HG03095 (cell line): ENCODE measurements around the gene KRTAP9-6.
"Not testable (repeated sequence)": the region's sequence is repeated elsewhere in the genome, so short reads cannot be mapped to it uniquely, and the experiment has no call there.

Source experiments
- ATAC-seq: cut with Tn5 transposase; IDR thresholded peaks from one replicate; pipeline ENCODE4 v1.9.1; 2021; ENCODE audit warnings: moderate library complexity; ENCODE audit not compliant: unreplicated experiment

Gene KRTAP9-6

GRCh38 chr17:41267711-41268110 is 2.5 kb downstream of the KRTAP9-6 start:
- no peak for ATAC-seq

- ATAC-seq, result not testable (repeated sequence)
These were observed 6.1 kb downstream of the KRTAP9-6 start for GRCh38 chr17:41271323-41271722.

DNA sequence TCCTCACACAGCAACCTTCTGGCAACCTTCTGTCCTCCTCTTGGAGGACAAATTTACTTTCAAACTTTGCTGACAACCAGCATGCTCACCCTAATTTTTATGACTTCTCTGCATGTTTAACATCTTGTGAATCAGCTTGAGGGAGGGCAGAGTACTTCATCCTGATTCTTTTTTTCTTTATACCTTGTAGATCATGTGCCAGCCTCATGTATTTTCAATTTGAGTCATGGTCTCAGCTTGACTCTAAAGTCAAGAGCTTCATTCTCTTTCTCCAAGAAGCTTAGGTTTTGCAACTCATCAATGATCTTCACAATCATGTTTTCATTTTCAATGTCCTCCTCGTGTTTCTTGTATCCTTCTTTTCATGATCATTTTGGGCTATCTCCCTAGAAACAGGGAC is 6.7 kb downstream of the KRTAP9-6 start:
- ATAC-seq, result no peak

GRCh38 chr17:41275648-41276190 is 10.5 kb downstream of the KRTAP9-6 start, which contains the start of gene KRTAP9-7:
TSS of gene KRTAP9-7 (plus strand) at chr17:41275698. CDS start at chr17:41275698, 0 bp downstream.
- not testable (repeated sequence) for ATAC-seq

DNA sequence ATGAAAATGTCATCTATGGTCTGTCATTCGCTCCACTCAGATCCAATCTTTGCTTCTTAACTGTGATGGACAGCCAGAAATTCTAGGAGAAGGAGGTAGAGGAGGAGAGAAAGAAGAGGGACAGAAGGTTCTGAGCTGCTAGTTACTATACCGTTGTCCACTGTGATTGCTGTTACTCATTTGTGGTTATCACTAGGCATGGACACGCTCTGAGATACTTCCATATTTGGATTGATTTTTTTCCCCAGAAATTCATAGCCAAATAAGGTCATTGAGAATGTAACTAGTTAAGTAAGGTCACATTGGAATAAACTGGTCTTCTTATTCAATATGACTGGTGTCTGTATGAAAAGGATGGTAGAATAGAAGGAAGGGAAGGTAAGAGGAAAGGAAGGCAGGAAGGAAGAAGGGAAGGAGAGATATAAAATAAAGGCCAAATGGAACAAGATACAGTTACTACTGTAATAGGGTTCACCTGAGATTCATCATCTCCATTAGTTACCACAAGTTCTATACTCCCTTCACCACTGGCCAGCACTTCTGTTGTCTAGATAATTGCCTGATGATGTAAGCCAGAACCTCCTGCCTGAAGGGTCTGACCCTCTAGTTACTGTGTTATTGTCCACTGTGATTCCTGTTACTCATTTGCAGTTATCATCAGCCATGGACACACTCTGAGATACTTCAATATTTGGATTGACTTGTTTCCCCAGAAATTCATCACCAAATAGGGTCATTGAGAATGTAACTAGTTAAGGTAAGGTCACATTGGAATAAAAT is 13.2 kb downstream of the KRTAP9-6 start:
- no peak for ATAC-seq

DNA sequence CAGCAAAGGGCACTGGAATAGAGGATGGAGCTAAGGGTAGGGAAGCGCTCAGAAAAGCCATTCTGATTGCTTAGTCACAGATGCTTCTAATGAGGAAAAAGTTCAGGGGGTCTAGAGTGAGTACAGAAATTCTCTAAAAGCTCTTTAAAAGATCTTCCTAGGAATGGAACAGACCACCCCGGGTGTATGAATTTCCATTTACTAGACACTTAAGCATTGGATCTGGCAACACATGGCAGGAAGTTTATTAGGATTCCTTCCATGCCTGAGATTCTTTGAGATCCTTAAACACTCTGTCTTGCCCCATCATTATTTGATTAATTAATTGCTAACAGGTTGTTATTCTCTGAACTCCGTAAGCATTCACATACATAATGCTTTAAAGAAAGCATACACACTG is 18.9 kb downstream of the KRTAP9-6 start:
- no peak for ATAC-seq

- ATAC-seq, result no peak
These were observed 19.4 kb downstream of the KRTAP9-6 start for GRCh38 chr17:41284546-41284945.

- ATAC-seq, result no peak
These were observed 21.9 kb downstream of the KRTAP9-6 start for GRCh38 chr17:41287050-41287449.

DNA sequence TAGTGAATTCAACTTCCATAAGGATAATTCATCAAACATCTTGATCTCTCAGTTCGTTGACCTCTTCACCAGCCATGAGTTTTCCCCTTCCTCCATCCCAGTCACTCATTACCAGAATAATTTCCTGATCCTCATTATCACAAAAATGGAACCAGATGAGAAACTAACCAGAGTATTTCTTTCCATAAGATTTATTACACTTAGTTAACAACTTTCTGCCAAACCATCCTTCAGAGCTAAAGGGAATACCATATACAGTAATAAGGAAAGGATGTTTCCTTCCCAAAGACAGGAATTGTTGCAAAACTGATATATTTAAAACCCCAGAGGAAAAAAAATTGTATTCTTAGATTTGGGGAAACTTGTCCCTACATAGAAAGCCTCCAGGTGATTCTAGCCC is 28.8 kb downstream of the KRTAP9-6 start:
- ATAC-seq, result no peak

GRCh38 chr17:41296846-41297245 is 31.7 kb downstream of the KRTAP9-6 start:
- no peak for ATAC-seq

GRCh38 chr17:41298458-41299135 is 33.4 kb downstream of the KRTAP9-6 start:
- ATAC-seq, result no peak

DNA sequence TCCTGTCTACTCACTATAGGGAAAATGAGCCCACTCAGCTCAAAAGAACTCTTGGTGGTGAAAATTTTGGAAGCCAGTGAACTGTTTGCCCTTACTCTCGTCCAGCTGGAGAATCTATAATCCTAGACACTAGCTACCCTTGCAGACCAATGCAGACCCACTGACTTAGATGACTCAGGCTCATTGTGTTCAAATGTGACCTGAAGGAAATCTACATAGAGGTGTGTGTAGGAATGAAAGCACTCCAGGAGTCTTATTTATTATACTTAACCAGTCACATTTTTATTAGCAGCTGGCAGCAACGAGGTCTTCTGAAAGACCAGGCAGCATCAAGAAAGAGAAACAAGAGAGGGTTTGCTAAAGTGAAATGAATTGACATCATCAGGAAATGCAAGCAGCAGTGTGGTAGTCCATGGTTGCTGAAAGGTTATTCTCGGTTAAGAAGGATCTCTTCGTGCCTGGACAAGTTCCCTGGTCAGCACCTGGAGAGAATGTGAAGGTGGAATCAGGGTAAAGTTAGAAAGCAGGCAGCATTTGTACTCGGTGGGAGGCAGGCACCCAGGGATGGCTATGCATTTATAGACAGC is 36.1 kb downstream of the KRTAP9-6 start:
- no peak for ATAC-seq

- no peak for ATAC-seq
These were observed 37.0 kb downstream of the KRTAP9-6 start, which contains the start of gene KRTAP29-1 for GRCh38 chr17:41301916-41302901. TSS of gene KRTAP29-1 (minus strand) at chr17:41302851. CDS start at chr17:41302851, 0 bp downstream.

DNA sequence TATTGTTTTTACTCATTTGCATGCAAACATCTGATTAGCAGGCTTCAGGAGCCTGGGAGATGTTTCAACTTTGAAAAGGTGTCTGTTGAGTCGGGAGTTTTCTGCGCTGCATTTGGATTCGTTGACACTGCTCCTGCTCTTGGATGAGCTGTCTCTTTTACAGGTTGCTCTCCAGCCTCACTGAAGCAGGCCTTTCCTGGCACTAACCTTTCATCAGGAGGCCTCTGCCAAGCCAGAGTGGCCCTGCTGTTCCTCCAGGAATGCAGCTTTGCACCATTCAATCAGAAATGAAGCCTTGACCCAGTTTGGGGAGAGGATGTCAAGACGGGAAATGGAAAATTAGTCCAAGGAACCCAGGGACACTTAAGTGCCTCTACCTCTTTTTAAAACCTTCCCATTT is 37.8 kb downstream of the KRTAP9-6 start:
- no peak for ATAC-seq

- ATAC-seq, result no peak
These were observed 38.9 kb downstream of the KRTAP9-6 start for GRCh38 chr17:41304091-41304490.

- ATAC-seq, result no peak
These were observed 42.5 kb downstream of the KRTAP9-6 start for GRCh38 chr17:41307647-41308046.

DNA sequence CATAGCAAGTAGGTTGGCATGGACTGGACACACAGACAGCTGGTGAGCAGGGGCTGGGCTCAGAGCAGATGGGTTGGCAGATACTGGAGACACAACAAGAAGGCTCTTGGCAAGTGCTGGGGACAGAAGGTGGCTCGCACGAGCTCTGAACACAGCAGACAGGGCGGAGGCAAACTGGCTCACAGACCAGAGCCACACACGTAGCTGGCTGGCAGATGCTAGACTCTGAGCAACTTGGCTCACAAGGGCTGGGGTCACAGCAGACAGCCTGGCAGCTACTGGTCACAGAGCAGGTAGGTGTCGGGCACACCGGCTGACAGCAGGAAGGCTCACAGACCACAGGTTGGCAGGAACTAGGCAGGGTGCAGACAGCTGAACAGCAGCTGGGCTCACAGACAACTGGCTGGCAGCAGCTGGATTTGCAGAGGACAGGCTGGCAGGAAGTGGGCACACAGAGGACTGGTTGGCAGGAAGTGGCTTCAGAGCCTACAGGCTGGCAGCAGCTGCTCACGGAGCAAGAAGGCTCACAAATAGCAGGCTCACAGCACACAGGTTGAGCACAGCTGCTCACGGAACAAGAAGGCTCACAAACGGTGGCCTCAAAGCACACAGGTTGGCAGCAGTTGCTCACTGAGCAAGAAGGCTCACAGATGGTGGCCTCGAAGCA is 43.2 kb downstream of the KRTAP9-6 start:
- no peak for ATAC-seq

DNA sequence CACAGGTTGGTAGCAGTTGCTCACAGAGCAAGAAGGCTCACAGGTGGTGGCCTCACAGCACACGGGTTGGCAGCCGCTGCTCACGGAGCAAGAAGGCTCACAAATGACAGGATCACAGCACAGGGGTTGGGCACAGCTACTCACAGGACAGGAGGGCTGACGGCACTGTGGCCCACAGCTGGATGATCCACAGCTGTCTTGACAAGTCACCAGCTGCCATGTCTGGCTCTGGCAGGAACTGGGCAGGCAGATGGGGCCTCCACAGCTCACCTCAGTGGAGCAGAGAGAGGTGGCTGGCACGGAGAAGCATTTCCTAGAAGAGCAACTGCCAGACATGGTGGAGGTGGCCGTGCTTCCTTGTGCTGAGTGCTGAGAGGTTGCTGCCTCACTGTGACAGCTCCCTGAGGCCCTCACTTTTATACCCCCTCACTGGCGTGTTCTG is 43.8 kb downstream of the KRTAP9-6 start, which contains the start of gene KRTAP16-1:
TSS of gene KRTAP16-1 (minus strand) at position 392 of the 442 bp plus-strand sequence. CDS start at position 336, 56 bp downstream.
- ATAC-seq, result no peak

GRCh38 chr17:41311111-41311510 is 45.9 kb downstream of the KRTAP9-6 start:
- ATAC-seq, result no peak
